Measurements from ENCODE around the gene LAD1. TPM values are rescaled to one million over a fixed set of nuclear protein-coding genes. Genes with fewer than 3 reads are reported as not detected.

LAD1 gene
- total and polyA plus RNA-seq, 4 donors: 17.8 to 63.8 (median 38.7) TPM

DNA sequence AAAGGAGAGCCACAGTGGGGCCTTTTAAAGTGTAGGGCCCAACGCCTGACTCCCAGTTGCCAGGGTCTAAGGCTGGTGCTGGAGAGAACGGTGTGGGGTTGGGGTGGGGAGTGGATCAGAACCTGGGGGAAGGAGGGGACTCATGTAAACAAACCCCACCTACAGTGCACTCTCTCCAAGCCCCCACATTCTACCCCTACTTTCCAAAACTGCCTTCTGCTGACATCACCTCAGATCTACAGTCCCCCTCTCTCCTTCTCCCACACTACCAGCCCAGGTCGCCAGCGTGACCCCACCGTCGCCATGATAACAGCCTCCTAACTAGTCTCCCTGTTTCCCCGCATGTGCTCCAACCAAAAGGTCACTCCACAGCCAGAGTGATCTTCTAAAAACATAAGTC lies 48.2 kb downstream of the LAD1 start:
- Histone ChIP-seq H3K4me3 (no peak overlapping the region), H3K9ac (ENCODE audit: insufficient read depth in 1 of 2, low read length in 2 of 2) (no peak overlapping the region), H3K9me3 (ENCODE audit: control insufficient read depth in 4 of 4, insufficient read depth in 3 of 4, low read length in 3 of 4) (no peaks in the 10 kb centered on the region), H3K27ac (ENCODE audit: low read depth in 1 of 2, low read length in 1 of 2) (no peak overlapping the region), H3K36me3 (ENCODE audit: control insufficient read depth in 4 of 4, insufficient read depth in 4 of 4, low read length in 4 of 4) (no peaks in the 10 kb centered on the region), H3K27me3 (ENCODE audit: control insufficient read depth in 3 of 3, insufficient read depth in 3 of 3, low read length in 2 of 3) (peaks cover 0 to 5% (median 0%) of the 10 kb centered on the region in 3 donors), H3K4me1 (ENCODE audit: control insufficient read depth in 5 of 5, insufficient read depth in 5 of 5, low read length in 5 of 5) (peaks cover 0 to 3% (median 0%) of the 10 kb centered on the region in 5 donors)
- DNase-seq: no peak
- WGBS, 2 donors: 85 to 92% methylated on average over 7 of the region's 7 CpGs
- TF ChIP-seq CTCF (IDR thresholded peaks at IDR 0.05; ENCODE audit: control extremely low read depth, extremely low read depth): no peak
- no peak for ATAC-seq (ENCODE audit: insufficient read depth, low FRiP score)

DNA sequence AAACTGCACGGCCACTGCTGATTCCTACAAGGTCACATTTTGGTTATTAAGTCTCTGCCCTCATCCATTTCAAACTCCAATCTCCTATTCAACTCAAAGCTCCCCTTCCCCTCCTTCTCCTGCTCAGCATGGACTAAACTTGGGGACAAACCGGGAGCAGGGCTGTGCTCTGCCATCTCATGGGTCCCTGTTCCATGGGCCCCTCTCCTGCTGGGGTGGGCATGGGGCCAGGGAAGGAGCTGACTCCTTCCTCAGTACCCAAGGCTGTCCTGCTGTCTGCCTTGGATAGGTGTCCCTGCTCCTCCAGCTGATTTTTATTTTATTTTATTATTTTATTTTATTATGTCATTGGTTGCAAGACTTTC lies 48.8 kb downstream of the LAD1 start:
- Histone ChIP-seq H3K9me3 (ENCODE audit: control insufficient read depth in 4 of 4, insufficient read depth in 3 of 4, low read length in 3 of 4) (no peaks in the 10 kb centered on the region), H3K36me3 (ENCODE audit: control insufficient read depth in 4 of 4, insufficient read depth in 4 of 4, low read length in 4 of 4) (no peaks in the 10 kb centered on the region), H3K9ac (ENCODE audit: insufficient read depth in 1 of 2, low read length in 2 of 2) (no peak overlapping the region), H3K27ac (ENCODE audit: low read depth in 1 of 2, low read length in 1 of 2) (no peak overlapping the region), H3K27me3 (ENCODE audit: control insufficient read depth in 3 of 3, insufficient read depth in 3 of 3, low read length in 2 of 3) (peaks cover 0 to 5% (median 0%) of the 10 kb centered on the region in 3 donors), H3K4me1 (ENCODE audit: control insufficient read depth in 5 of 5, insufficient read depth in 5 of 5, low read length in 5 of 5) (peaks cover 0 to 3% (median 0%) of the 10 kb centered on the region in 5 donors), H3K4me3 (no peak overlapping the region)
- ATAC-seq (ENCODE audit: insufficient read depth, low FRiP score) (no peak), DNase-seq (no peak)
- WGBS, 2 donors: 68 to 74% methylated on average over 2 of the region's 2 CpGs
- no peak for TF ChIP-seq CTCF (IDR thresholded peaks at IDR 0.05; ENCODE audit: control extremely low read depth, extremely low read depth)

DNA sequence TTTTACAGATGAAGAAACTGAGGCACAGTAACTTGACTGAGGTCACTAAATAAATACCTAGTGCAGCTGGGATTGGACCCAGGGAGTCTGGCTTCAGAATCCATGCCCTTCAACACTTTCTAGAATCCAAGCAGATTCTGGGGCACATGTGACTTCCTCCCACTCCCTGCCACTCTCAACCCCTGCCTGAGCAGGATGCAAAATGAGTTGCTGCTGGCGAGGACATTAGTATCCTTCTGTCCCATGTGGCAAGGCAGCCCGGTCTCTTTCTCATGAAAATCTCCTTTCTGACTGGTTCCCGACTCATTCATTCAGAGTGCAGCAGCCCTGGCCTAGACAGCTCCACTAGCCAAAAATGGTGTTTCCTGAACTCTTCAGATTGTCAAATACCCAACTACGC lies 50.0 kb downstream of the LAD1 start:
- Histone ChIP-seq H3K36me3 (ENCODE audit: control insufficient read depth in 4 of 4, insufficient read depth in 4 of 4, low read length in 4 of 4) (no peaks in the 10 kb centered on the region), H3K27ac (ENCODE audit: low read depth in 1 of 2, low read length in 1 of 2) (no peak overlapping the region), H3K27me3 (ENCODE audit: control insufficient read depth in 3 of 3, insufficient read depth in 3 of 3, low read length in 2 of 3) (peaks cover 0 to 5% (median 0%) of the 10 kb centered on the region in 3 donors), H3K9me3 (ENCODE audit: control insufficient read depth in 4 of 4, insufficient read depth in 3 of 4, low read length in 3 of 4) (no peaks in the 10 kb centered on the region), H3K4me1 (ENCODE audit: control insufficient read depth in 5 of 5, insufficient read depth in 5 of 5, low read length in 5 of 5) (peaks cover 0 to 3% (median 0%) of the 10 kb centered on the region in 5 donors), H3K9ac (ENCODE audit: insufficient read depth in 1 of 2, low read length in 2 of 2) (no peak overlapping the region), H3K4me3 (no peak overlapping the region)
- DNase-seq (no peak), ATAC-seq (ENCODE audit: insufficient read depth, low FRiP score) (no peak)
- no peak for TF ChIP-seq CTCF (IDR thresholded peaks at IDR 0.05; ENCODE audit: control extremely low read depth, extremely low read depth)
- 65 to 77% methylated on average over 4 of the region's 4 CpGs for WGBS, 2 donors

GRCh38 chr1:201348211-201348566 lies 50.9 kb downstream of the LAD1 start:
- ATAC-seq (ENCODE audit: insufficient read depth, low FRiP score) (no peak), DNase-seq (peak; percentile 36 to 47 (median 45))
- no peak overlapping the region for H3K9ac ChIP-seq (ENCODE audit: insufficient read depth in 1 of 2, low read length in 2 of 2)

More at GRCh38 chr1:201348211-201348566, 50.9 kb downstream of the LAD1 start:
- H3K4me1 ChIP-seq (ENCODE audit: control insufficient read depth in 5 of 5, insufficient read depth in 5 of 5, low read length in 5 of 5): peaks cover 0 to 3% (median 0%) of the 10 kb centered on the region in 5 donors
- WGBS, 2 donors: 19 to 25% methylated on average over 6 of the region's 6 CpGs
- TF ChIP-seq CTCF (IDR thresholded peaks at IDR 0.05; ENCODE audit: control extremely low read depth, extremely low read depth): peak; percentile 13
- H3K36me3 ChIP-seq (ENCODE audit: control insufficient read depth in 4 of 4, insufficient read depth in 4 of 4, low read length in 4 of 4): no peaks in the 10 kb centered on the region
- H3K9me3 ChIP-seq (ENCODE audit: control insufficient read depth in 4 of 4, insufficient read depth in 3 of 4, low read length in 3 of 4): no peaks in the 10 kb centered on the region
- no peak overlapping the region for H3K4me3 ChIP-seq
- H3K27ac ChIP-seq (ENCODE audit: low read depth in 1 of 2, low read length in 1 of 2): no peak overlapping the region
- peaks cover 0 to 5% (median 0%) of the 10 kb centered on the region in 3 donors for H3K27me3 ChIP-seq (ENCODE audit: control insufficient read depth in 3 of 3, insufficient read depth in 3 of 3, low read length in 2 of 3)
